MG63 (cell line): ENCODE results near the gene CALML4. TPM values are rescaled to one million over a fixed set of nuclear protein-coding genes. Genes with fewer than 3 reads are reported as not detected.
A peak's percentile ranks its signal among the peaks of the same experiment; 100 is the strongest.
"Not testable (repeated sequence)": the region's sequence is repeated elsewhere in the genome, so short reads cannot be mapped to it uniquely, and the experiment has no call there.

Source experiments
- DNase-seq: peaks from one replicate; pipeline ENCODE4 v3.0.0-alpha.2; 2020
- H3K27me3 ChIP-seq: fragments of 250-450 bp; sonication (Bioruptor Pico); 2 replicates; pipeline ENCODE4 v1.5.1; 2020; ENCODE audit warnings: mild to moderate bottlenecking, moderate library complexity
- H3K36me3 ChIP-seq: fragments of 250-450 bp; sonication (Bioruptor Pico); 2 replicates; pipeline ENCODE4 v1.5.1; 2020; ENCODE audit warnings: mild to moderate bottlenecking, moderate library complexity
- H3K4me3 ChIP-seq: fragments of 250-450 bp; sonication (Bioruptor Pico); 2 replicates; pipeline ENCODE4 v1.5.1; 2020; ENCODE audit warnings: mild to moderate bottlenecking, moderate library complexity
- H3K9me3 ChIP-seq: fragments of 250-450 bp; sonication (Bioruptor Pico); 2 replicates; pipeline ENCODE4 v1.5.1; 2020; ENCODE audit warnings: mild to moderate bottlenecking, moderate library complexity
- total RNA-seq: library from RNA; depleted of rRNA; stranded (reverse); fragments of >200 nt; shearing (Covaris generic); gene quantifications from 2 replicates; pipeline ENCODE4 v1.2.3, GENCODE V29; 2014; ENCODE audit warnings: low replicate concordance

Gene CALML4
- total RNA-seq, 1 experiment from 2014 or later, result 0.82 TPM

DNA sequence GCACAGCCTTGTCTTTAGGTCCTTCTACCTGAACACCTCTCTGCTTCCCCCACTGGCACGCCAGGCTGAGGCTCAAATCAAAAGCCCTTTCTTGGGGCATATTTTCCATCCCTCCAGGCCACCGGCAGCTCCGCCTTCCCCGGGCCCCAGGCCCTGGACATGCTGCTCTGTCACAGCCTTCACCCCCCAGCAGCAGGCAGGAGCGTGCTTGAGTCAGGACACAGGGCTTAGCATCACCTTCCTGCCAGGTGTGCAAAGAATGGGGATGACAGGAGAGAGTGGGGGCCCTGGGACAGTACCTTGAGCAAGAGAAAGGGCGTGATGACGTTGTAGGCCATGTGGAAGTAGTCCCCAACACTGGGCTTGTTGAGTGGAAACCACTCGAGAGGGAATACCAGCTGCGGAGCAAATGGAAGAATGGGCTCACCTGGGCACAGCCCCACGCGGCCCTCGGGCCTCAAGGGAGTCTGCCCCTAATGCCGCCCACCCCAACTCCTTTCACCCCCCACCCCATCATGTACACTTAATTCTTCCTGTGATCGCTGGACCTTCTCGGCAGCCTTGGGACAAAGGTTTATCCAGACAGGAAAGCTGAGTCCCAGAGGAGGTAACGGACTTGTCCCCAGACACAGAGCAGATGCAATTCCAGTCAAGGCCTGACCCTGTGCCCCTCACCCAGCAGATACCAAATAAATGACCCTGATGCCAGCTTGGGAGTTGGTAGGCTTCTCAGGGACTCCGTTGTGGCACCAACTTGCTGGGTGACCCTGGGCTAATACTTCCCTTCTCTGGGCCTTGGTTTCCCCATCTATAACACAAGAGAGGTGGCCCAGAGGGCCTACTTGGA lies 9.1 kb upstream of the CALML4 start:
- DNase-seq, result no peak
- no peaks in the 10 kb centered on the region for H3K9me3 ChIP-seq
- H3K36me3 ChIP-seq, result peaks cover 47% of the 10 kb centered on the region
- no peaks in the 10 kb centered on the region for H3K27me3 ChIP-seq
- no peak overlapping the region for H3K4me3 ChIP-seq

GRCh38 chr15:68213491-68213845 lies 8.3 kb upstream of the CALML4 start:
- not testable (repeated sequence) for DNase-seq, H3K9me3 ChIP-seq, H3K4me3 ChIP-seq, H3K27me3 ChIP-seq
- H3K36me3 ChIP-seq, result peaks cover 43% of the 10 kb centered on the region

DNA sequence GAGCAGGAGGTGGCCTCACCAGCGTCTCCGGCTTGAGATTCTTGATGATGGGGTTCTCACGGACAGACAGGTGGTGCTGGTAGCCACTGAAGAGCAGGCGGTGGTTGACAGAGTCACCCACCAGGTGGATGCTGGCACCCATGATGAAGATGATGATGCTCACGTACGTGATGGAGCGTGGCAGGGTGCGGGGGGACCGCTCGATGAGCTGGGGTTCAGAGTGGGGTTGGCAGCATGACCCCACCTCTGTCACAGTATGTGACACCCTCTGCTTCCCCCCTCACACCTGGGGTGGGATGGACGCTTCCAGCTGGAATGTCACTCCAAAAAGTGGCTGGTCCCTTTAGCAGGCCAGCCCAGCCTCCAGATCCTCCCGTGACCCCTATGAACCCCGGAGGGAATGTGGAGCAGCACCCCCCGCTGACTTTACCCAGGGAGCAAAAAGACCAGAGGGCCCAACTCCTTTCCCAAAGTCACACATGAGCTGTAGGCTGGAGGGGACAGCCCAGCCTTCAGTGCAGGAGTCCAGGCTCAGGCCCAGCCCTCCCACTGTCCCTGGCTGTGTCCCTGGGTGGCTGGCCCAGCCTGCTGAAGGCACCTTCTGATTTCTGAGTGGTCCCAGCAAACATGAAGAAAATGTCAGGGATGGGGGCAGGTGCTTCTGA lies 6.7 kb upstream of the CALML4 start:
- peaks cover 40% of the 10 kb centered on the region for H3K36me3 ChIP-seq
- no peaks in the 10 kb centered on the region for H3K27me3 ChIP-seq
- no peak overlapping the region for H3K4me3 ChIP-seq
- no peaks in the 10 kb centered on the region for H3K9me3 ChIP-seq
- DNase-seq, result no peak

DNA sequence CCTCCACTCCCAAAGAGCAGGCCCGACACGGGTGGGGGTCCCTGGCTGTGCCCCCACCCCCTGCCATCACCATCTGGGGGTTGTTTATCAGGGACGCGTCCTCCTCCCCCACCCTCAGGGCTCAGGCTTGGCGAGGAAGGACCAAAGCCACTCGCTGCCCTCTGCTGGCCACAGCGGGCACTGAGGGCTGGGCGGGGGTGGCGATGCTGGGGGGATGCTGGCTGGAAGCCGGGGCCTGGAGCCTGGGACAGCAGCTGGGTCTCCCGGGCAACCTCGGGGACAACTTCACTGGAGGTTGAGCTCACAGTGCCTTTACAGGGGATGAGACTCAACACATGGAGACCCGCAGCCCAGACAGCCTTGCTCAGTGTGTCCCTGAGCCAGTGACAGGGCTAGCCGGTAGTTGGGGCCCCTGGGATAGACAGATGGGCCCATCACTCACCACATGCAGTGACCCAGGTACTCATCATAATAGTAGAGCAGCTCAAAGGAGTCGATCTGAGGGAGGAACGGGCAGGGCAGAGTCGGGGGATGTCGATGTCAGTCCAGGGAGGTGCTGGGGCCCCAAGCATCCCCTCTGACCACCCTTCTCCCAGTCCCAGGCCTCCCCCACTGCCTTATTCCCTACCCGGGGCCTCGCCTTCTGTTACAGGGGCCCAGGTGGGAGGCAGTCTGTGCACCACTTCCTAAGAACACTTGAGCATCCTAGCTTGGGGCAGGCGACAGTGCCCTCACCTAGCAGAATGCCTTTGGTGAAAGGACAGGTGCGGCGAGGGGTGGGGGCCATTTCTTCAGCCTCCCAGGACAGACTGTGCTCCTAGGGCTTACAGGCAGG lies 5.9 kb upstream of the CALML4 start:
- peak; percentile 35 for DNase-seq
- Histone ChIP-seq H3K9me3 (no peaks in the 10 kb centered on the region), H3K36me3 (peaks cover 36% of the 10 kb centered on the region), H3K27me3 (no peaks in the 10 kb centered on the region), H3K4me3 (no peak overlapping the region)

DNA sequence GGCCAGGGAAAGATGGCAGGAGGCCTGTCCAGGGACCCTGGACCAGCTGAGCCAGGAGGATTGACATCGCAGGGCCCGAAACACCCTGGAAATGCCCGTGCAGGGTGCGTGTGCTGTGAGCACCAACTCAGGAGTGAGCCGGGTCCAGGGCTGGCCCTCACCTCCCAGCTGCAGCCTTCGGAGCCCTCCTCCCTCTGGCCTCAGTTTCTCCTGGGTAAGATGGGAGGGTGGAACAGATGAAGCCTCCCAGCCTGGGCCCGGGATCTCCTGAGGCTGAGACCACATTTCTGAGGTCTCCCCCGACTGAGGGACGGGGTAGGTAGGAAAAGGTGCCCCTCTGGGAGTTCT lies 5.3 kb upstream of the CALML4 start:
- H3K36me3 ChIP-seq, result peaks cover 36% of the 10 kb centered on the region

DNA sequence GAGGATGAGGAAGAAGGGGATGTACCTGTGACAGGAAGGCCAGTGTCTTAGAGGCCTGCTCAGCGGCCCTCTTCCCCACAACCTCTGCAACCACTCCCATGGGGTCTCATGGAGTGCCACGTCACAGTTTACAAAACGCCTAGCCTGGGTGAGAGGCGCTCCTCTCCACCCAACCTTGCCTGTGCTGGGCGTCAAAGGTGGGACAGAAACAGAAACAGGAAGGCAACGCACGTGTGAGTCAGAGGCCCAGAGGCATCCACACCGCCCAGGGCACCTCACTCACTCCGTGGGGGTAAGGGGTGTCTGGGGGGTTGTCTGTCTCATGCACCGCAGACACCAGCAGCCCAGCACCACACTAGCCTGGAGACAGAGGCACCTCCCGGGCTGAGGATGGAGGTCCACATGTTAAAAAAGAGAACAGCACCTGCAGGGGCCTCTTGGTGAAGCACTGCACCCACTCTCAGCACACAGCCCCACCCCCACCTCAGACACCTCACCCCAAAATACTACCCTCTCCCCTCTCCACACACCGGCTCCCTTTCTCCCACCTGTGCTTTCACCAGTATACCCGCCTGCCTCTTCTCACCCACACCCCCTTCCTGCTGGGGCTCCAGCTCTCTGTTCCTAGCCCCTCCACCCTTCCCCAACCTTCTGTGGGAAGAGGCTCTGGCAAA lies 4.7 kb upstream of the CALML4 start:
- no peaks in the 10 kb centered on the region for H3K27me3 ChIP-seq
- no peaks in the 10 kb centered on the region for H3K9me3 ChIP-seq
- H3K4me3 ChIP-seq, result no peak overlapping the region
- no peak for DNase-seq
- peaks cover 31% of the 10 kb centered on the region for H3K36me3 ChIP-seq

More for the DNA sequence above, 5.3 kb upstream of the CALML4 start:
- Histone ChIP-seq H3K4me3 (no peak overlapping the region), H3K9me3 (no peaks in the 10 kb centered on the region), H3K27me3 (no peaks in the 10 kb centered on the region)
- DNase-seq, result no peak

GRCh38 chr15:68209272-68209671 lies 4.1 kb upstream of the CALML4 start:
- no peak for DNase-seq
- Histone ChIP-seq H3K27me3 (no peaks in the 10 kb centered on the region), H3K36me3 (peaks cover 36% of the 10 kb centered on the region), H3K9me3 (no peaks in the 10 kb centered on the region), H3K4me3 (no peak overlapping the region)

- Histone ChIP-seq H3K4me3 (no peak overlapping the region), H3K36me3 (peaks cover 38% of the 10 kb centered on the region), H3K27me3 (no peaks in the 10 kb centered on the region), H3K9me3 (no peaks in the 10 kb centered on the region)
- no peak for DNase-seq
These were observed 3.6 kb upstream of the CALML4 start for GRCh38 chr15:68208636-68209240.

DNA sequence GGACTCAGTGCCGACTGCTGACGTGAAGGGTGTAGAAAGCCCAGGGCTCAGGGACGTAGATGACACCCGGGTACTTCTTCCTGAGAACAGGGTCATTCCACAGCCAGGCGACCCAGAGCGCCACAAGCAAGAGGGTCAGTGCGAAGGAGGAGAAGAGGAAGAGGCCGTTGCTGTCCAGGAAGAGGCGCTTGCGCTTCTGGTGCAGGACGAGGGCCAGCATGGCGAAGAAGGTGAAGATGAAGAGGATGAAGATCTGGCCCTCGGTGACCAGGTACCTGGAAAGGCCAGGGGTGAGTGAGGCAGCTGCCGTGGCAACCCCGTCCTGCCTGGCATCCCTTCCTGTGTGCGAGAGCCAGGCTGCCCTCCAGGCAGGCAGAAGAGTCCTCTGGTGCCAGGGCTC lies 3.0 kb upstream of the CALML4 start:
- Histone ChIP-seq H3K9me3 (no peaks in the 10 kb centered on the region), H3K4me3 (no peak overlapping the region)
- no peak for DNase-seq

GRCh38 chr15:68207176-68207935 lies 2.2 kb upstream of the CALML4 start:
- no peaks in the 10 kb centered on the region for H3K9me3 ChIP-seq
- no peak for DNase-seq
- H3K36me3 ChIP-seq, result peaks cover 38% of the 10 kb centered on the region
- H3K4me3 ChIP-seq, result no peak overlapping the region
- H3K27me3 ChIP-seq, result no peaks in the 10 kb centered on the region

More for the DNA sequence above, 3.0 kb upstream of the CALML4 start:
- no peaks in the 10 kb centered on the region for H3K27me3 ChIP-seq
- peaks cover 38% of the 10 kb centered on the region for H3K36me3 ChIP-seq

DNA sequence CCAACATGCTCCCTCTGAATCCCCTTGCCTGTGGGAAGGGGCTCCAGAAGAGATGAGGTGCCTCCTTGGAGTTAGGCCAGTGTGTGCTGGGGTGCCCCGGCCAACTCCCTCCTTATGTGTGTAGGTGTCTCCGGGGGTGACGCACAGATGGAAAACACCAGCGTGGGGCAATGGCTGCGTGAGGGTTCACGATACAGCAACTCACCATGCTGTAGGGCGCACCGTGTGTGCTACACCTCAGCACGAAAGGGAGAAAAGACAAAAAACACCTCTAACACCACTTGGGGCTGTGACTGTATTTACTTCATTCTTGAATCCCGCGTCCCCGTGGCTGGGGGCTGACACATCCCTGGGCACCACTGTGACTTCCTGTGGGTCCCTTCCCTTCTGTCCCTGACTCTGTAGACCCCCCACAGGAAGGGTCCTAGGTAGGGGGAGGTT lies 1.6 kb upstream of the CALML4 start:
- Histone ChIP-seq H3K36me3 (peaks cover 34% of the 10 kb centered on the region), H3K27me3 (no peaks in the 10 kb centered on the region), H3K4me3 (no peak overlapping the region), H3K9me3 (no peaks in the 10 kb centered on the region)
- DNase-seq, result no peak

DNA sequence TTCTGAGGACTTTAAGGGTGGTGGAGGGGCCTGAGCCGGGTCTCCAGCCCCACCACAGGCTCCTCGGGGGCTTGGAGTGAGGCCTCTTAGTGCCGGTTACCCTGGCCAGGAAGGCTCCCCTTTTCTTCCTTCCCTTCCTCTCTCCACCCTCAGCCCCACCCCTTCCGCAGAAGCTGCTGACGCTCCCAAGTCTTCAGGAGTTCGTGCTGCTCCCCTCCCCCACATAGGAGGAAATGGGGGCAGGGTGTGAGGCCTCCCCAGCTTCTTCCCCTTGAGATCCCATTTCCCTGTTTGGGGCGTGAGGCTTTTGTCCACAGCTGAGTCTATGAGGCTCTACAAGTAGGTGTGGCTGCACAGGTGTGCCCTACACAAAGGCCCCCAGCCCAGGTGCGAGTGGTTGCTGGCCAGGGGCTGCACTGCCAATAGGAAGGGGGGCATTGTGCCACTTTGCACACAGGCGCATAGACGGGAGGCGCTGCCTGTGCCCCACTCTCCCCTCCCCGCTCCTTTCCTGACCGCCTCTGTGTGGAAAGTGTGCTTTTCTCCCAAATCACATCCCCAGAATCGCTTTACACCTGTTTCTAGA lies 915 bp upstream of the CALML4 start:
- Histone ChIP-seq H3K27me3 (no peaks in the 10 kb centered on the region), H3K9me3 (no peaks in the 10 kb centered on the region), H3K4me3 (no peak overlapping the region), H3K36me3 (peaks cover 27% of the 10 kb centered on the region)
- no peak for DNase-seq

DNA sequence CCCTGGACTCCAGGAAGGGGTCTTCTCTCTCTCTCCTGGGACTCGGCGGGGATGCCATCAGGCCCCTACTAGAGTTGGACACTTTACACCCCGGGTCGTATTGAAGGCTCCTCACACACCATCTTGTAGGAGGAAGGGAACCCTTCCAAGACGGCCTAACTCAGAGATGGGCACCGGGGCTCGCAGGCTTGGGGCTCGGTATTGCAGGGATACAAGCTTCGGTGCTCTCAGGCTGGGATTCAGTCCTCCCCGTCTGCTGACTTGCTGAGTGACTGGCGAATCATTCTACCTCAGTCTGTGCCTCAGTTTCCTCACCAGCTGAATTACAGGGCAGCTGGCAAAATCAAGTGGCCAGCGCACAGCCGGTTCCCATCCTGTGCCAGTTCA lies 419 bp upstream of the CALML4 start:
- Histone ChIP-seq H3K4me3 (no peak overlapping the region), H3K27me3 (no peaks in the 10 kb centered on the region), H3K9me3 (no peaks in the 10 kb centered on the region), H3K36me3 (peaks cover 22% of the 10 kb centered on the region)
- no peak for DNase-seq

DNA sequence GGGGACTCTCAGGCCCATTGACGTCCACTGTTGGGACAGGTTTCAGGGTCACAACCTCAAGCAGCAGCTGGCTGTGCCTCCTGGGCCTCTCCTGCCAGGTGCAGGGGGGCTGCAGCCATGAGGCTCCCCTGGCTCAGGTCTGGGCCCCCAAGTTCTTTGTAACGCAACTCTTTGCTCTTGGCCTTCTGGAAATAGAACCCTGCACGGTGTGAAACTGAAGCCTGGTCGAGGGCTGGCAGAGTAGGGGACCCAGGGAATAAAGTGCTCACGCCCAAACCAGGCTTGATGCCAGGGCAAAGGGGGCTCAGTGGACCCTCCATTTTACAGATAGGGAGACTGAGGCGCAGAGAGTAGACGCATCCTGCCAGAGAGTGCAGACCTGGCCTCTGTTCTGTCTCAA lies 771 bp downstream of the CALML4 start:
- Histone ChIP-seq H3K4me3 (no peak overlapping the region), H3K9me3 (no peaks in the 10 kb centered on the region), H3K36me3 (peaks cover 18% of the 10 kb centered on the region), H3K27me3 (no peaks in the 10 kb centered on the region)
- DNase-seq, result no peak

DNA sequence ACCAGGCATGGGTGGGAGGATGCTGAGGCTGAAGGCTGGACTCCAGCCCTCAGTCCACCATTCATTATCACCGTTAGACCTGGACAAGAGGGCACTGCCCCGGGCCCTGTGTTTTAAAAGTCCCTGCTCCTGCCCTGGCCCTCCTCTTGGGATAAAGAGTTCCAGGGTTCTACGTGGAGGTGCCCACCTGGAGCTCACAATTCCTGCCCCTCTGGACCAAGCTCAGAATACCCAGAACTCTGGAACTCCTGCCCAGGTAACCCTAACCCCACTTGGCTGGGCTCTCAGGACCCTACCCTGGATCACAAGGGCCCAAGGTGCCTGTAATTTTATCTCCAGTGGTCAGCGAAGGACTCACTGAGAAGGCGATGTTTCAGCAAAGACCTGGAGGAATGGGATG lies 1.2 kb downstream of the CALML4 start:
- no peaks in the 10 kb centered on the region for H3K9me3 ChIP-seq
- H3K36me3 ChIP-seq, result peaks cover 18% of the 10 kb centered on the region
- no peak for DNase-seq
- H3K4me3 ChIP-seq, result no peak overlapping the region
- no peaks in the 10 kb centered on the region for H3K27me3 ChIP-seq
